GM12874 (cell line): ENCODE results near the gene KRTAP22-2.

Source experiments
- TF ChIP-seq, protein P1 (sequence below): IDR thresholded peaks from 2 replicates; pipeline ENCODE4 v1.5.1; 2011; ENCODE audit warnings: low read depth, mild to moderate bottlenecking, control low read depth, low read length, moderate library complexity; ENCODE audit not compliant: insufficient read depth

KRTAP22-2 gene

DNA sequence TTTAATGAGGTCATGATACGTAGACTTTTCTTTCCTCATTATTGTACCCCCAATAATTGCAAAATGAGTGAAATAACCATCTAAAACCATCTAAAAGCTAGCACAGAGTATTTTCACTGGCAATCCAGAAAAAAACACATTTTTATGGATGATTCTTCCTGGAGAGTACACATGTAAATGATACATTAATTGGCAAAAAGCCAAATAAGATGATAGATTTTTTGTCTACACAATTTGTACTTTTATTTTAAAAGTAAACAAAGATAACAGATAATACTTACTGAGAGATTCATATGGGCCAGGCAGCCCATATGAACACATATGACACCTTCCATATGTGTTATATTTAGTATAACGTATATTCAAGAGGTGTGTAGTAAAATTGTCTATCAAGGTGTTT, 26.6 kb downstream of the KRTAP22-2 start:
- TF ChIP-seq, protein P1, sequence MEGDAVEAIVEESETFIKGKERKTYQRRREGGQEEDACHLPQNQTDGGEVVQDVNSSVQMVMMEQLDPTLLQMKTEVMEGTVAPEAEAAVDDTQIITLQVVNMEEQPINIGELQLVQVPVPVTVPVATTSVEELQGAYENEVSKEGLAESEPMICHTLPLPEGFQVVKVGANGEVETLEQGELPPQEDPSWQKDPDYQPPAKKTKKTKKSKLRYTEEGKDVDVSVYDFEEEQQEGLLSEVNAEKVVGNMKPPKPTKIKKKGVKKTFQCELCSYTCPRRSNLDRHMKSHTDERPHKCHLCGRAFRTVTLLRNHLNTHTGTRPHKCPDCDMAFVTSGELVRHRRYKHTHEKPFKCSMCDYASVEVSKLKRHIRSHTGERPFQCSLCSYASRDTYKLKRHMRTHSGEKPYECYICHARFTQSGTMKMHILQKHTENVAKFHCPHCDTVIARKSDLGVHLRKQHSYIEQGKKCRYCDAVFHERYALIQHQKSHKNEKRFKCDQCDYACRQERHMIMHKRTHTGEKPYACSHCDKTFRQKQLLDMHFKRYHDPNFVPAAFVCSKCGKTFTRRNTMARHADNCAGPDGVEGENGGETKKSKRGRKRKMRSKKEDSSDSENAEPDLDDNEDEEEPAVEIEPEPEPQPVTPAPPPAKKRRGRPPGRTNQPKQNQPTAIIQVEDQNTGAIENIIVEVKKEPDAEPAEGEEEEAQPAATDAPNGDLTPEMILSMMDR: no peak

GRCh38 chr21:30563072-30563471, 27.1 kb downstream of the KRTAP22-2 start:
- TF ChIP-seq, protein P1: no peak

GRCh38 chr21:30561957-30562356, 28.2 kb downstream of the KRTAP22-2 start:
- TF ChIP-seq, protein P1: no peak

GRCh38 chr21:30561264-30561895, 28.8 kb downstream of the KRTAP22-2 start, which contains the start of gene KRTAP19-7:
KRTAP19-7 (minus strand) TSS chr21:30561314; CDS start chr21:30561289, 25 bp downstream.
- TF ChIP-seq, protein P1: no peak

- TF ChIP-seq, protein P1: no peak
Observed at GRCh38 chr21:30555095-30555494, 35.1 kb downstream of the KRTAP22-2 start.

DNA sequence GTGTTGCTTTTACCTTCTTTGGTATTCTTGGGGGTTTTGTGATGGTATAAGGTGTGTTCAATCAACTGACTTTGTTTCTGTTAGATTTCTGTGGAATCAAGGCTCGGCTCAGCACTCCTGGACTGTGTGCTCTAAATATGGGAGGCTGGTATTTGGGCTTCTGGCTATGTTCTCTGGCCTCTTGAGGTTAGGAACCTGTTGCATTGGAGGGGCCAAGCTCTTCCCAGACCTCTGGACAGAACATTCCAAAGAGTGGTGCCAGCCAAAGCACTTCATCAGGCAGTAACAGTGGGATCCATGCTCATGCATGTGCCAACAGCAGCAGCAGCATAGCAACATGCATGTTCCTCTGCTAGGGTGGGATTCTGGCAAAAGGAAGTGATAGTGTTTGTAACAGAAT, 37.4 kb downstream of the KRTAP22-2 start:
- TF ChIP-seq, protein P1: no peak

DNA sequence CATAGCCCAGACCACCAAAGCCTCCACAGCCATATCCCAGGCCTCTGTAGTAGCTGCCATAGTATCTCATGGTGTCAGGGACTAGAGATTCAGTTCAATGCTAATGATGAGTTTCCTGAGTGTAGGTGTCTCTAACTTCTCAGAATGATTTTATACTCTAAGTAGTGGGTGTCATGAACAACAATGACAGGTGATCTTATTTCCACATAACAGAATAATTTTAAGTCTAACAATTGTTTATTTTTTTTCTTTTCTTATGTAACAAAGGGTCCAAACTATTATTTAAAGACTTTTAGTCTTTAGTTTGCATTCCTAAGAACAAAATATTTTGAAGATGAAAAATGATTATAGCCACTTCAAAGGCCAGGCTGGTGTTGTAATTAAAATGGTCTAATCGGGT, 48.4 kb downstream of the KRTAP22-2 start, which contains the start of gene KRTAP19-6:
KRTAP19-6 (minus strand) TSS at position 101 of the 400 bp plus-strand sequence; CDS start at position 70, 31 bp downstream.
- TF ChIP-seq, protein P1: no peak
